Smooth muscle cell of trachea (primary cell): ENCODE data around the gene SVIP. TPM values are rescaled to one million over a fixed set of nuclear protein-coding genes. Genes with fewer than 3 reads are reported as not detected.

Experiments
- total RNA-seq: library from RNA; depleted of rRNA; stranded (reverse); fragments of >200 nt; gene quantifications from 2 replicates; pipeline ENCODE4 v1.2.1, GENCODE V29; 2014

SVIP gene, protein sequence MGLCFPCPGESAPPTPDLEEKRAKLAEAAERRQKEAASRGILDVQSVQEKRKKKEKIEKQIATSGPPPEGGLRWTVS
- 1.8 and 5.1 TPM in 2 replicates for total RNA-seq

DNA sequence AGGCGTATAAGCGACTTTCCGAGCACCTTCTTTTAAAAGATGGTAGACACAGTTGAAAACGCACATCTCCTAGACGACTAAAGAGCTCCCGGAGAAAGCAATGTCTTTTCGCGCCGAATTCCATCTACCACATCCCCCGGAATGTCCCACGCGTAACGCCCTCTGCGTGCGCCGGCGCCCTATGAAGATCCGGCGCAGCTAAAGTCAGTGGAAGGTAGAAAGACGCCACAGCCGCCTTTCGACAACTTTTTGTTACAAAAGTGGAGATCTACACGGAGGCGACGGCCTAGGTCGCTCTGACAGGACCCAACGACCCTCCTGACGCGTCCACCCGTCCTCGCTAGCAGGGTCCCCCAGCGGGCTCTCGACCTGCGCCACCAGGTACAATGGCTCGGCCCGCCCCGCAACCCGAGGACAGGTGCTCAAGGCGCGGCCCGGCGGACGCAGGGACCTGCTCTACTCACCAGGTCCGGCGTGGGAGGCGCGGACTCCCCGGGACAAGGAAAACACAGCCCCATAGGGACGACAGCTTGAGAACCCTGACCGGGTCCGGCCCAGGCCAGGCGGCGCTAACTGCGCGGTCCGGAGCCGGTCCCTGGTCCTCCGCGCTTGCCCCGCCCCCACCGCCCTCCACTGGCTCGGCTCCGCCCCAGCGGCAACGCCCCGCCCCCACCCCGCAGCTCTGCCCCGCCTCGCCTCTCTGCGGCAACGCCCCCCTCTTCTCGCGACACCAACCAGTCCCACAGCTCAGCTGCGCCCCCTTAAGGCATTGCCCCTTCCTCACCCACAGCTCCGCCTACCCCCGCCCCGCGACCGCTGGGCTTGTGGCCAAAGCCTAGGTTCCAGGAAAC lies at the start of gene SVIP:
TSS of gene SVIP (minus strand) at position 571 of the 851 bp plus-strand sequence. CDS start at position 518, 53 bp downstream.

DNA sequence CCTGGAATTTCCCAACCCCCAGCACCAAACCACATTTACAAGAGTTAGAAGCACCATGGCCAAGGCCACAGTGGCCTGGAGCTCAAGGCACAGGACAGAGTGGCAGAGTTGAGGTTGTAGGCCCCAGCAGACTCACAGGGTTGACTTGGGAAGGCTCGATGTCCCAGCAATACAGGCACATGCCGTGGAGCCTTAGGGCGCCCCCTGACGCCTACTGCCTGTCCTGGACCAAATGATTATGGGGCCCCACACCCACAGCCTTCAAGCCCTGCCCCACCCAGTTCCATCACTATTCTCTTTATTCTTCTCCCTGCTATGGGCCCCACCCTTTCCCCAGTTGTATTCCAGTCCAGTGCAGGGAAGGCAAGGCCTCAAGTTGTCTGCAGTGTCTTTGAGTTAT lies 30.6 kb upstream of the SVIP start, which contains the start of gene CCDC179:
TSS of gene CCDC179 (minus strand) at position 234 of the 400 bp plus-strand sequence. CDS start at position 181, 53 bp downstream.

Other genes with a start within 250 kb of the SVIP start
- 11.1 and 11.2 TPM in 2 replicates for gene FANCF, start 204.0 kb downstream of the SVIP start, total RNA-seq
- 0.17 and 1.3 TPM in 2 replicates for gene GAS2, start 163.2 kb downstream of the SVIP start, total RNA-seq
- gene CCDC179, start 30.7 kb upstream of the SVIP start, total RNA-seq, result not detected in 2 replicates